GM19372 (cell line): ENCODE data around the gene FANCI.

Experiments
- ATAC-seq: cut with Tn5 transposase; IDR thresholded peaks from one replicate; pipeline ENCODE4 v1.9.1; 2021; ENCODE audit warnings: mild to moderate bottlenecking, low read depth, moderate library complexity; ENCODE audit not compliant: unreplicated experiment

FANCI gene

DNA sequence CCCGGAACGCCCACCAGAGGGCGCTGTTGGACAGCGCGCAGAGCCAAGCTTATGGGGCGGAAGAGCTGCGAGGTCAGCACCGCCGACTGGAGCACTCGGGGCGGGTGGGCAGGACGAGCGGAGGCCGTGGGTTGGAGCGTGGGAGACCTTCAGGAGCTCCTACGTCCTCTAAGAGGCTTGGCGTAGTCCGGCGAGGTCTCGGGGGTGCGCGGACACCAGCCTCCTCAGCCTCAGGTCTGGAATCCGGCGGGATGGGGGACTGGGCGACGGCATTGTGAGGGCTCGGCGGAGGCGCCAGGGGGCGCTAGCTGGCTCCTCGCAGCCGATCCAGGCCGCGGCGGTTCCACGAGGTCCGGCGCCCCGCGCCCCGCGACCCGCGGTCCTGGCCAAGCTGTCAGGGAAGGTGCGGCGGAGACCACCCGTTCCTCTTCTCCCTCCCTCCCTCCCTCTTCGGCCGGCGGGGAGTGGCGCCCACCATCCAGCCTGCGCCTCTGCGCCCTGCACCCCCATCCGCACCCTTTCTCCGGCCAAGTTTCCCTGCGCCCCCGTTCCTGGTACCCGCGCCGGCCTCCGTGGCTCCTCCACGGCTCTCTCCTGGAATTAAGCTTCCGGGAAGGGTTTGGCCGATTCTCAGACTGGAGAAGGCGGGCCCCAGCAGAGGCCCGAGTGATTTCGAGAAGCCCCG, 115.1 kb downstream of the FANCI start:
- ATAC-seq: peak; percentile 83

GRCh38 chr15:89359471-89360293, 115.9 kb downstream of the FANCI start:
- no peak for ATAC-seq

- no peak for ATAC-seq
Observed at GRCh38 chr15:89360294-89360971, 116.7 kb downstream of the FANCI start.

DNA sequence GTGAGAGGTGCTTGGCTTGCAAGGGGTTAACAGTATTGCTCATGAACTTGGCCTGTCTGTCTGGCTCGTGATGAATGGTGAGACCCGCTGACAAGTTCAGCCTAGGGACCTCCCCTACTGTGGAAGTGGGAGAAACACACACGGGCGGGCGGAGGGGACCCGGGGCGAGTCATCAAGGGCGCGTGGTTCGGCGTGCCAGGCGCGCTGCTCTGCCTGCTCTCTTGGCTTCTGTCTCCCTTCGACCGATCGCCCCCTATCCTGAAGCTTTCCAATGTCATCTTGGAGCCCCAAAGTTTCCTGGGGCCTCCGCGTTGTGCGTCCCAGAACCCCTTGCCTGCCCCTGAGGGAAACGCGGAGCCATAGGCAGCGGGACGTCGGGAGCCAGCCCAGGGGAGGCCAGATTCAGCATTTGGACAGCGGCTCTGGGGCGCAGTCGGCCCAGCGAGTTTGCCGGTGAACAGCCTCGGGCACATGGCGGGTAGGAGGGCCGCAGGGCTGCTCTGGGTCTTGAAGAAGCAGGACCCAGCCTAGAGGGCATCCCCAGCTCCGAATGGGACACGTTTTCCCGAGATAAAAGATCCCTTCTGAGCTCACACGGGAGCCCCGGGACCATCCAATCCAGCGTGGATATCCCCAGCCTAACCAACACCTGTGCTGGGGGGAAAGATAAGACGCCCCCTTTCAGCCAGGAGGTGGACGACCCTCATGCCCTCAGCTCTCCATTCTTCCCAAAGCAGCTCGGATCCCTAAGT, 117.8 kb downstream of the FANCI start:
- no peak for ATAC-seq

- ATAC-seq: no peak
Observed at GRCh38 chr15:89362203-89363101, 118.7 kb downstream of the FANCI start.

DNA sequence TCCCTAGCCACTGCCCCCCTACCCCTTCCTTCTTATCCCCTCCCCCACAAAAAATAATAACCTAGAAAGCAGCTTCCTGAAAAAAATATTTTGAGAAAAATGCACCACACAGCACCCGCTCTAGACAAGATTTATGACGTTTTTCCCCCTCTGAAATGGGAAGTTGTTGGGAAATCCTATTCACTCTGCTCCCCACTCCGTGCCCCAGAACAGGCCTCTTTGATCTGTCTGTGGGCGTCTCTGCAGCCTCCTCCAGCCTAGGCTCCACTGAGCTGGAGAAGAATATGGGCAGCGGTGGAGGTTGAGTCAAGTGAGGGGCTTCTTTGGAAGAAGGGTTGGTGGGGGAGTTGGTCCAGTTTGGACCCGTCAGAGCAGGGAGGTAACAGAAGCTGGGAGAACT, 119.4 kb downstream of the FANCI start:
- no peak for ATAC-seq

DNA sequence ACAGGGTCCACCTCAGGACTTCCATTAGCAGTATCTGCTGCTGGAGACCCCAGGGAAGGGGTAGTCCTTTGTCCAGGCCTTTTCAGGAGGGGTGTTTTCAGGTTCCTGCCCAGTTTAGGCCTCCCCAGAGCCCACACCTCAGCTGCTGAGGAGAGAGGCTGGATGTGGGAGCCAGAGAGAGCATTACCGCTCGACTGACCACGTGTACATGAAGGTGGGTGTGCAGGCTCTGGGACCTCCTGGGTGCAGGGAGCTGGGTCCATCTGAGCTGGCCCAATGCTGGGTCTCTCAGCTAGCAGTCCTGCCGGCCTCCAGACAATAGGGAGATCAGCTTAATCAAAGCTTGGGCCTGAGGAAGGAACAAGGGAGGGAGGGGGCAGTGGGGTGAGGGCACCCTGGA, 120.0 kb downstream of the FANCI start:
- no peak for ATAC-seq

GRCh38 chr15:89364341-89364740, 120.6 kb downstream of the FANCI start:
- ATAC-seq: no peak

GRCh38 chr15:89364741-89365450, 121.1 kb downstream of the FANCI start:
- no peak for ATAC-seq

DNA sequence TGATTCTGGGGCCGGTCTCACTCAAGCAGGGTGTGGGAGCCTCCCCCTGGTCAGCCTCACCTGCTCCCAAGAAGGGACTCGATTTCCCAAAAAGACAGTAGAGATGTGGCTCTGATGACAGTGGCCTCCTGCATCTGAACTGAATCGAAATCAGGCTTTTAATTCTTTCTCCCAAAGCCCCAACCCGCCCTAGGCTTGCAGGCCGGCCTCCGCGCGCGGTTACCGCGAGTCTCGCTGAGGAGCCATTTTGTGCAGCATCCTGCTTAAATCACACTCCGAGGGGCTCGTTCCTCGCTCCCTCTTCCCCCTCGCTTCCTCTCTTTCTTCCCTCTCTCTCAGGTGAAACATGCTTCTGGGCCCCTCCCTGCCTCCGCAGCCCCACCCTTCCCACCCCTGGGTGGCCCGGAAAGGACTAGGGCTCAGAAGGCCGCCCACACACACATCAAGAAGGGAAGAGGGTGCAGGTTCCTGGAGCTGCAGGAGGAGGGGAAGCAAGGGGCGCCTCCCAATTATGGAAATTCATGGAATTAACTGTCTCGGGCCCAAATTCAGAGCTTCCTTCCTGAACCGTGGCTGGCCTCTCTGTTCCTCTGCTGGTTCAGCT, 121.8 kb downstream of the FANCI start:
- no peak for ATAC-seq
